Bone marrow (tissue), 2 donors: ENCODE measurements around the gene NGRN.
"Not testable (repeated sequence)": the region's sequence is repeated elsewhere in the genome, so short reads cannot be mapped to it uniquely, and the experiment has no call there.

Experiments
- DNase-seq, 2 donors: peaks; one replicate each; lab custom pipeline; 2025; lab: John Stamatoyannopoulos, UW

Gene NGRN

DNA sequence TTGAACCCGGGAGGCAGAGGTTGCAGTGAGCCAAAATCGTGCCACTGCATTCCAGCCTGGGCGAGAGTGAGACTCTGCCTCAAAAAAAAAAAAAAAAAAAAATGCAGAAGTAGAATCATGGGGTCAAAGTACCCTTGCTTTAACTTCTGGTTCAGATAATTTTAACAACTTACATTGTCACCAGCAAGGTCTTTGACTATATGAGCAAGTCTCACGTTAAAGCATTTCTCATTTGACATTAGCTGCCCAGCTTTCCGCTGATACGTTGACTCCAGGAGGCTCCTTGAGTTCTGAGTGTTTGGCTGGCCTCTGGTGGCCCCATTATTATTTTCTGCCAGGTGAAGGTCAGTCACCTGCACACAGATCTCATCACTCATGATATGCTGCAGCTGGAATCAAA lies 16.2 kb downstream of the NGRN start:
- not testable (repeated sequence) for DNase-seq

DNA sequence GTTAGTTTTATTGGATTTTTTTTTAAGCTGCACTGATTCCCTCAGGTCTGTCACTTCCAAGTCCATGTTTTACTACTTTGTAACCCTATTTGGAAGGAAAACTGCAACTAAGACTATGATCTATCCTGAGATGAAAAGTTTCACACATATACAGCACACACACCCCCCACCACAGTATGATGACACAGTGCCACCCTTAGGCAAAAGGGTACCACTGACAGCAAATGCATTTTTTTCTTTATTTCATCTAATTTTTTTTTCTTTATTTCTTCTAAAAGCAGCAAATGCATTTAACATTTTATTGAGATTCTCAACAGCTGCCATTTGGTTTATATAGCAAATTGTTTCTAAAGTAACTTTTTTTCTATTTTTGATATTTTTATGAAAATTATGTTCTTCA lies 21.2 kb downstream of the NGRN start:
- DNase-seq, result peak in 1 of 2 donors; percentile 20

DNA sequence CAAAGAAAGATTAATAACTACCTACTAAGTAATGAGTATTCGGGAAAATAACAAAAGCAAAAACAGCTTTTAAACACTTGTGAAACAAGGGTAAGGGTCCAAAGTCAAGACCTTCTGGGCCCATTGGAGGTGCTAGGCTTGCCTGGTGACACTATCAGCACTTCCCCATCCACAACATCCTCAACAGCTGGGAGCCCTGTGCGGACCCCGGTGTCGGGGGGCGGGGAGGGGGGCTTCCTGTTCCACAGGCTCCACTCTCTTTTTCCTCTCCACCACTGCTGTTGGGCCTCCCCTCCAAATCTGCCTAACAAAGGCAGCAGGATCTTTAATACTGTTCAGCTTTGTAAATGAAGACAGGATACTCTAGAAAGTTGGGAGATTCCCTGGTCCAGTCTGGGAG lies 21.6 kb downstream of the NGRN start:
- DNase-seq, result peak in 1 of 2 donors; percentile 57

DNA sequence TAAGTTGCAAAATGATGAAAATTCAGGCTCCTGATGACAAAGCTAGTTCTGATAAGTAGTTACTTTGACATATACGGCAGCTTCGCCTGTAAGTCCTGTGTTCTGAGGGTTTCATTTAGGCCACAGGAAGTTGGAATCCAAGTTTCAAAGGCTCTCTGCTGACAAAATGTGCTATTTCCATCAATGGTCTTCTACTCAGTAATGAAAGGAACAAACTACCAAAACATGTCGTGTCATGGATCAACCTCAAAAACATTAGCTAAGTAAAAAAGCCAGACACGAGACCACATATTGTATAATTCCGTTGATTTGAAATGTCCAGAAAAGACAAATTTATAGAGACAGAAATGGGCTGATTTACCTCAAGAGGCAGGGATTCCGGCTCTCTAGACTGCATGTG lies 22.5 kb downstream of the NGRN start:
- DNase-seq, result no peak

DNA sequence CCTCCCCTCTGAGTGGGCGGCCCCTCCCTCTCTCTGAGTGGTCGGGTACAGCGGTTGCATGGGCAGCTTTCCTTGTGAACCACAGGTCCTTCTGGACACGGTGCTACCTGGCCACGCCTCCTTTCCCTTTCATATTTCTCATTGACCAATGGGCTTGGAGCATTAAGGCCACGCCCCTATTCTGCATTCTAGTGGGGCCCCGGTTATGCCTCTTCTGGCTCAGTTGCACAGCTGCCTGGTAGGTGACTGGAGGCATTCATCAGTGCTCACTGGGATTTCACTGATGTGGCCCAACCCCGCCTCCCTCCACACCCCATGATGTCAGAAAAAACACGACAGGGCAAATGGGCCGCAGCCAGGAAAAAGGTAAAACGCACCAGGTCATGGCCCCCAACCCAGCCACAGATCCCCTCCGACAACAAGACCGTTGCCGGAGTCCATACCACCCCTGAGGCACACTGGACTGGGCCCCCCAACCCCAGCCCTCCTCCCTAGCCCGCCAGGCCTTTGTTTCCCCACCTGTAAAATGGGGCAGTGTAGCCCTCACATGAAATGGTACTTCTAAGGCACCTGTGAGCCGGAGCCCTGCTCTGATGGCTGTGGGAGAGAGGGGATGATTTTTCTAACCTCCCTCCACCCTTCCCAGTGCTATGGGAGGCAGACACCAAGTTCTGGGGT lies 26.3 kb downstream of the NGRN start:
- no peak for DNase-seq

DNA sequence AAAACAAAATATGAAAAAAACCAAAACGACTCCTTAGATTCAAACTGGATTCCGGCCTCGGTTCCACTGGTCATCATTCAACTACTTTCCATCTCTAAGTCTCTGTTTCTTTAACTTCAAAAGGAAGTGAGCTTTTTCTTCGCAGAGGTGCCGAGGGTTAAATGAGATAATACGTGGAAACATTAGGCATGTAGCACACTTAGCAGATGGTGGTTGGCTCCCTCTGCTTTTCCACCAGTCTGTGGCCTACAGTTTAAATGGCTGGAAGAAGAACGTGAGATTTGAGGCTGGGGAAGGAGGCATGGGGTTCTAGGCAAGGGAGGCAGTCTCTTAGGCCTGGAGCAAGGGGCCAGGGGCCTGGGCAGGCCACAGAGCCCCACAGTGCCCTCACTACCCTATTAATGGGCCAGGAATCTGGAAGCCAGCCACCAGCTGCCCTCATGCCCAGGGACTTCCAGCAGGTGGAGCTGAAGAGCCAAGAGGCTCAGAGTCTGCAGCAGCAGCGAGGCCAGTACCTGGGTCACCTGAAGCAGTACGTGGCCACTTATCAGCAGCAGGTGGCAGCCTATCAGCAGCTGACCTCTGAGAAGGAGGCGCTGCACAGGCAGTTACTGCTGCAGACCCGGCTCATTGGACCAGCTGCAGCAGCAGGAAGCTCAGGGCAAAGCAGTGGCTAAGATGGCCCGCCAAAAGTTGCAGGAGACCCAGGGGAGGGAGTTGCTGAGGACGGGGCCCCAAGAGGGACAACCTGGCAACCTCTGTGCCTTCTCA lies 27.8 kb downstream of the NGRN start:
- DNase-seq, result peak in 1 of 2 donors; percentile 28

DNA sequence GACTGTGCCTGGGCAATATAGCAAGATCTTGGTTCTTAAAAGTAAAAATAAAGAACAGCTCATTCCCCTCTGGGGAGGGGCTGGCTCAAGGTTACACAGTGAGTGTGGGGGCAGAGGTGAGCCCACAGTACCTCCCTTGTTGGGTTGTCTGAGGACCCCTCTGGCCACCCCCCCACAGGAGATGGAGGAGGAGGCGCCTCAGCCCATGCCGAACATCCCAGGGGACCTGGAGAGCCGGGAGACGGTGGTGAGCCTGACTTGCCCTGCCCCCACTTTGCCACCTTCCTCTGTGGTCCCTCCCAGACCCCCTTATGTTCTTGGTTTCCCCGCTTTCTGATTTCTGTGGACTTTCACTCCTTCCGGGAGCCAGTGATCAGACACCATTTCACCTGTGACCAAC lies 28.7 kb downstream of the NGRN start:
- DNase-seq, result no peak

DNA sequence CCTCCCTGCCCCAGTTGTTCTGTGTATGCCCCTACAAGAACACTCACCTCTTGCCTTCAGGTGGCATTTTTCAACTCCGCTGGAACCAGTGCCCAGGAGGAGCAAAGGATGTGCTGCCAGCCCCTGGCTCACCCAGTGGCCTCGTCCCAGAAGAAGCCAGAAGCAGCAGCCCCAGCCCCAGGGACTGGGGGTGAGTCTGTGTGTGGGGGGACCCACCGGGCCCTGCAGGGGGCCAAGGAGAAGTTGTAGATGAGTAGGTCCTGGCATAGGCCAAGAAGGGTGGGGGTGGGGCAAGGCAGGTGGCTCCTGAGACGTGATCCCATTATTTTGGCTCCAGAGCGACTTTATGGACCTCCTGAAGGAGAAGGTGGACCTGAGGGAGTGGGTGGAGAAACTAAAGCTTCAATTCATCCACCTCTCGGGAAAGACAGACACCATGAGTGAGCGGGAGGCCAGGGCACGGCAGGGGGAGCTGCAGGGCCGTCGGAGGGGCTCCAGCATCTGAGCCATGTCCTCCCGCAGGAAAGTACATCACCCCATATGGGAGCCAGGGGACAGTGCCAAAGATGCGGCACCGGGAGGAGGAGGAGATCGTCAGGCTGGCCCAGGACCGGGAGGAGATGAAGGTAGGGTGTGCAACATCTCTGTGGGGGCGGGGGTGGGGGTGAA lies 29.3 kb downstream of the NGRN start:
- DNase-seq, result no peak

DNA sequence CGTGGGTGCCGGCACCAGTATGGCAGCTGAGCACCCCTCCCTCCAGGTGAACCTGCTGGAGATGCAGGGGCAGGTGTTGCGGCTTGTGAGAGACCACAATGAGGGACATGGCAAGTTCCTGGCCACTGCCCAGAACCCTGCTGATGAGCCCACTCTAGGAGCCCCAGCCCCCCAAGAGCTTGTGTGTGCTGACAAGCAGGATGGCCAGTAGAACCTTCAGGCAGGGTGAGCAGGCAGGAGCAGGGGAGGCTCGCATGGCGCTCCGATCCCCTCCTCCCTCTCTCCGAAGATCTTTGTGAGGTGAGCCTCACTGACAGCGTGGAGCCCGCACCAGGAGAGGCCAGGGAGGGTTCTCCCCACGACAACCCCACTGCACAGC lies 29.8 kb downstream of the NGRN start:
- no peak for DNase-seq

DNA sequence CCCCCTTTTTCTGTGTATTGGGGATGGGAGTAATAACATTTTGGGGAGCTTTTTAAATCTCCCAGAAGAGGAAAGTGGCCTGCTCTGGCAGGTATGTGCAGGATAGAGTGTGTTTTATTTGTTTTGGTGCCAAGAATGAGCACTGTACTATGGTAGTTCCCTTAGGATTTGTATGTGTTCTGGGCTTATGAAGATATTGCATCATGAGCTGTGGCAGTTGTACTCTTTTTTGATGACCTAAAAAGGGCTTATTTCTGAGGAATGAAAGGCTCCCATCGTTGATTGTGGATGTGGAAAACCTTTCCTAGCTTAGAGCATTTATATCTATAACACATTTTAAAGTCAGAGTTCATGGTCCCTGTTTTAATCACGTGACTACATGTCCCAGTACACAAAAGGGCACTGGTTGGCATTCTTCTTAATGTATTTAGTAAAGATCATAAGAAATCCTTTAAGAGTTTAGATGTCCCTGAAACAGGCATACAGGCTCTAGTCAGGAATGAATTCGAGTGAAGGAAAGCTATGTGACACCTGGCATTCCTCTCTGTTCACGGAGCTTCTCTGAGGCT lies 30.9 kb downstream of the NGRN start:
- DNase-seq, result not testable (repeated sequence)

DNA sequence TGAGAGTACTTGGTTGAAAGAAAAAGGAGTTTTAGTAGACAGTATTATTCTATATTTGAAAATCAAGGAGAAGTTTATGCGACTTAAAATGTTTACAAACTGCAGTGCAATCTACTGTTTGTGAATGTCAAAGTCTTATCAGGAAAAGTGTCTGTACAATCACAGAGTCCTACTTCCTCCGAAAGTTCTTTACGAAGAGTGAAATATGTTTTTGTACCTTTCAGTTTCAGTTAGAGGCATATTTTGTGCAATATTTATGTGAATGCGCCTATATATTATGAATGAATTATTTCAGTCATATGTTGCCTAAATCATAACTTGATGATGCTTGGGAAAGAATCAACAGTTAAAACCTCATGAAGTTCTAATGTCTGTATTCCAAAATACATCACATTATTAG lies 31.5 kb downstream of the NGRN start:
- peak in 1 of 2 donors; percentile 21 for DNase-seq

DNA sequence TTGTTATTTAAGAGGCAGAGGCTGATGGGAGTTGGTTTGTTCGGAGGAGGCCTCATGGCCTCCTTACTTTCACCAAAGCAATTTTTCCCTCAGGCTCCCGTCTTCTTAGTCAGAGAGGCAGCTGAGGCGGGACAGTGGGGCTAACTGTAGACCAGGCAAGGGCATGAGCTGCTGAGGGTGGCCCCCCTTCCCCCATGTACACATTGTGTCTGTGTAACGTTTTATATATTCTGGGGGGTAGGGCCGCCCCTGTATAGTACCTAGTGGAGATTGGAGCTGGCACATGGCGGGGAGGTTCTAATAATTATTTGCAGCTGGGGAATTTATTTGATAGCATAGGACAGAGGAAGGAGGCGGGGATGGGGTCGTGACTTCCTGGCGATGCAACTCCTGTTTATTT lies 35.1 kb downstream of the NGRN start:
- no peak for DNase-seq

DNA sequence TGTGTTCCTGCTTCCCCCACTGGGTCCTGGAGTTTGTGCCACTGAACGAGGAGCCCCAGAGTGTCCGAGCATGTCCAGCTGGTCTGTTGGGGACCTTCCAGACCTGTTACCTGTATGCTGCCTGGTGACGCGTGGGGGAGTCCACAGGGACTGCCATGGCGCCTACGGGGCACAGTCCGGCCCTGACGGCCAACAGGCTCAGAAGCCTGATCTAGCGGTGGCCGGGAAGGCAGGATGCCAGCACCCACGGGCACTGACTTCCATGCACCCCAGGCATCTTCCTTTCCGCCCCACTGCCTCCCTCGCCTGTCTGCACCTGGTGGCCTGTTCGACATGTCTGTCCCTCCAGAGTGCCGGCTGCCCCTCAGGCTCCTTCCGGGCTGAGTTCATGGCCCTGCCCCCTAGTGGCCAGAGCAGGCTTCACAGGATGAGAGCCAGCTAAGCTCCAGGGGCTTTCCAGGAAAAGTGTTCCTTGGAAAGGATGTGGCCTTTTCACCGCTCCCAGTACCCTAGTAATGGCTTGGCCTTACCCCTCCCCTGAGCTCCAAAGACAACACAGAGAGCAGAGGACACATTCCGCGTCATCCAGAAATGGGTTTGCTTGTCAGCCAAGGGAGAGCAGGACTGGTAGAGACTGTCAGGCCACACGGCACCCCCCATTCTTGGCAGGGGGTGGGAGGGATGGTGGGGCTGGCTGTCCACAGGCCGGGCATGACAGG lies 35.7 kb downstream of the NGRN start:
- DNase-seq, result no peak

DNA sequence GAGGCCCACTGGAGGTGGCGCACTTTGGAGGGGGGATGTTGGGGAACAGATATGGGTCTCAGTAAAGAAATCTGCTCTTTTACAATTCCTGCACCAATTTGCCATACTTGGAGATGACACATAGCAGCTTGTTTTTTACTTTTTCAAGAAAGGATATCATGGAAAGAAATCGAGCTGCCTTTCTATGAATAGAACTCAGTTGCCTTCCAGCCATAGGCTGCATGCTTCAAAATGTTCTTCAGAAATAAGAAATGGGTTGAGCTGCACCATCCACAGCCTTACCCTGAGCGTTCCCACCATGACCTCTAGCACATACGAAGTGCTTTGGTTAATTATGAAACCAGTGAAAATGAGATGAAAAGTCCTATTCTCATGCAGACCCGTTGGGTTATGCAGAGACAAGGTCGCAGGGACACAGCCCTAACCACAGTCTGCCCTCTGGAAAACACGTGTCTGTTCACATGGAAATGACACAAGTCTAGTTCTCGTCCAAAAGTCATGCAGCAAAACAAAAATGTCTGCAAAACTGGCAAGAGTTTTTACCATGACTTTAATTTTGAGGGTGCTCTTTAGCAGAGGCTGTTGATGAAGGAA lies 36.3 kb downstream of the NGRN start:
- no peak for DNase-seq

DNA sequence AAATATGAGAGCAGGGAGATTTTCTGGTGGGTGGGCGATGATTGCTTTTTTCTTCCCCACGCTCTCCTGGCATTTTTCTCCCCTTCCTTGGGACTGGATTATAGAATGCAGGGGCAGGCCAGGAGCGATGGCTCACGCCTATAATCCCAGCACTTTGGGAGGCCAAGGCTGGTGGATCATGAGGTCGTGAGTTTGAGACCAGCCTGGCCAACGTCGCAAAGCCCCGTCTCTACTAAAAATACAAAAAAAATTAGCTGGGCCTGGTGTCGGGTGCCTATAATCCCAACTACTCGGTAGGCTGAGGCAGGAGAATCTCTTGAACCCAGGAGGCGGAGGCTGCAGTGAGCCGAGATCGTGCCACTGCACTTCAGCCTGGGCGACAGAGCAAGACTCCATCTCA lies 39.9 kb downstream of the NGRN start:
- DNase-seq, result not testable (repeated sequence)

DNA sequence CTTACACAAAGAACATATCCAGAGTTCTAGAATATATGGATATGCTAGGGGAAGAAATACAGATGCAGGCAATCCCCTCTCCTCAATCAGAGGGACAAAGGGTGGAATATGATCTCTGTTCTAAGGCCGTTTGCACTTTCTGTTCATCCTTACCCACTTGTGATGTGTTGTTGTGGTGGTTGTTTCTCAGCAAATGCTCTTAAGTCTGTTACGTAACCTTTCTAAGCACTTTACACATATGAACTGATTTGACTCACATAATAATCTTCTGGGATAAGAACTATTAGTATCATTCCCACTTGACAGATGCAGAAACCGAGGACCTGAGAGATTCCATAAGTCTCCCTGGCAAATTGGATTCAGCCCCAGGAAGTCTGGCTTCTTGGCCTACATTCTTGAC lies 40.5 kb downstream of the NGRN start:
- no peak for DNase-seq

DNA sequence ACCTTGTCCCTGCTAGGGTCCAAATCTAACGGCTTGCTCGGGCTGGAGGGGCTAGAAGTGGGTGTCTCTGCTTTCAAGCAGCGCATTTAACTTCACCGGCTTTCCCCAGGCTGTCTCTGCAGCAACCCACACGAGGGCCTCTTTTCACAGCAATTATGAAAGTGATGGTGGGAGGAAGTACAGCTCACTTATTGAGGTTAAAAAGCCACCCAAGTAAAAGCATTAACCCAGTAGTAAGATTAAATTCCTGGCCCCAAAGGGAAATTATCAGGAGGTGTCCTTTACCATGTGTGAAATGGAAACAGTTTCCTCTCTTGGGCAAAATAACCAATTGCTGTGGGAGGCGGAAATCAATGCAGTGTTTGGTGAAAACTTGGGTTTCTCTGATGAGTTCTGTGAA lies 41.1 kb downstream of the NGRN start:
- DNase-seq, result peak in 1 of 2 donors; percentile 3

DNA sequence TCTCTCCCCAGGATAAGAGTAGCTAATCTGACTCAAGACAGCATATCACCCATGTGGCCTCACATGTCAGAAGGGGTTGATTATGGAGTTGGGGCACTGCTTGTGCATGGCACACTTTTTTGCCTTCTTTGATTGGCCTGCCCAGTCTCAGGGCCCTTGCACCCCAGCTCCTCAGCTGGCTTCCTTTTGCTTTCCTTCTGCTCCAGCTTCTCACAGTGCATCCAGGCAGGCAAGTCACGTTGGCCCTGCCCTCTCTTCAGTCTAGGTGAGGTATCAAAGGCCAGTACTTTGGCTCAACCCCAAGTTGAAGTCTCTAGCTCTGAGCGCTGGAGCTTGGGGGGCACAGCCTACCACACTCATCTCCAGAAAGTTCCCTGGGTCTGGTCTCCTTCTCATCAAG lies 42.2 kb downstream of the NGRN start:
- DNase-seq, result no peak

DNA sequence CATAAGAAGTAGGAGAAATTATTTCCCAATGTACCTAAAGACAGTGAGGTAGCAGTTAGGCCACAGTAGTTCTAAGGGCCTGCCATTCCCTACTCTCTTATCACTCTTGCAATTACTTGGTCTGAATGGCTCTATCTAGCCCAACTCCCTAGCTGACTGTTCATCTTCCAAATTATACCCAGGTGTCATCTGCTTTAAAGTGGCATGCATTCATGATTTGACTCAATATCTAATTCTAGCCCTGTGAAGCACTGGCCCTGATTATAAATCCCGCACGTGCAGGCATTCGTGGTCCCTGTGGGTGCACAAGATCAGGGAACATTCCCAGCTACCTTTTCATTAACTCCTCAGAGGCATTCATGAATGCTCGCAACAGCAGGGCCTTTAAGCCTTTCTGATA lies 43.5 kb downstream of the NGRN start:
- DNase-seq, result no peak

DNA sequence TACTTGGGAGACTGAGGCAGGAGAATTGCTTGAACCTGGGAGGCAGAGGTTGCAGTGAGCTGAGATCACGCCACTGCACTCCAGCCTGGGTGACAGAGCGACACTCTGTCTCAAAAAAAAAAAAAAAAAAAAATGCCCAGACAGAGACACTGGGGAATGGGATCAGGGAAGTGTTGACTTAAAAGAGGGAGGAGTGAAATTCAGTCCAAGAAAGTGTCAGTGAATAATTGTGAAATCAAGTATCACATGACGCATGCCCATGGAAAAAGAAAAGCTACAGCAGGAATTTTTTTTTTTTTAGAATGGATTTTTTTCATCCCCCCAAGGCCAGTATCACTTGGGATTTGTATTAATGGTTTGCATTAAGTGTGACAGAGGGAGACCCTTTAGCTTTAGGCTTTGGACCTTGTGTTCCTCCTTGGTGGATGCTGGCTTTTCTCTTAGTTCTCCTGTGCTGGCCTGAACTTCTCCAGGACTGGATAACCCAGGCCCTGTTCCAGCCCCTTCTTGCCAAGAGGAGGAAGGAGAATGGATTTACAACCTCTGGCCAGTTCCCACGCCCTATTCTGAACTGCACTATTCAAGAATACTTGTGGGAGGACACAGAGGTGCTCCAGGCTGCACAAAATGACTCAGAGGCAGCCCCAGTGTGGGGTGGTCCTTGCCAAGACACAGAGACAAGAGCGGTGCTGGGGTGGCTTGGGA lies 50.0 kb downstream of the NGRN start:
- no peak for DNase-seq

DNA sequence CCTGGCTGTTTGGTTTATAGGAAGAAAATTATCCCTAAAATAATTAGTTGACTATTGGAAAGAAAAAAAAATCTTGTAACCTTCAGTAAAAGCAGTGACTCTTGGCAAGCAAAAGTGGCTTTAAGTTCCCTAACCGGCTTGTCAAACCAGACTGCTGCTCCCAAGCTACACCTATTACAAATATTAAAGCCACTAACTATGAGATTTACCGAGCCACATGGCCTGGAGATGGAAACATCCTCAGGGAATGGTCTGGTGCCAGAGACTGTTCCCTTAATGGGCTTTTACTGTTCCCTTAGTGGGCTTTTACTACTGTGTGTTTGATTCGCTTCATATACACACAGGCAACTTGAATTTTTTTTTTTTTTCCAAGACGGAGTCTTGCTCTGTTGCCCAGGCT lies 50.7 kb downstream of the NGRN start:
- no peak for DNase-seq
